ENCODE measurements around the gene NEK11. TPM values are rescaled to one million over a fixed set of nuclear protein-coding genes. Genes with fewer than 3 reads are reported as not detected.

The NEK11 gene
- total RNA-seq, 1 donor from 2014 or later: 10.2 TPM

DNA sequence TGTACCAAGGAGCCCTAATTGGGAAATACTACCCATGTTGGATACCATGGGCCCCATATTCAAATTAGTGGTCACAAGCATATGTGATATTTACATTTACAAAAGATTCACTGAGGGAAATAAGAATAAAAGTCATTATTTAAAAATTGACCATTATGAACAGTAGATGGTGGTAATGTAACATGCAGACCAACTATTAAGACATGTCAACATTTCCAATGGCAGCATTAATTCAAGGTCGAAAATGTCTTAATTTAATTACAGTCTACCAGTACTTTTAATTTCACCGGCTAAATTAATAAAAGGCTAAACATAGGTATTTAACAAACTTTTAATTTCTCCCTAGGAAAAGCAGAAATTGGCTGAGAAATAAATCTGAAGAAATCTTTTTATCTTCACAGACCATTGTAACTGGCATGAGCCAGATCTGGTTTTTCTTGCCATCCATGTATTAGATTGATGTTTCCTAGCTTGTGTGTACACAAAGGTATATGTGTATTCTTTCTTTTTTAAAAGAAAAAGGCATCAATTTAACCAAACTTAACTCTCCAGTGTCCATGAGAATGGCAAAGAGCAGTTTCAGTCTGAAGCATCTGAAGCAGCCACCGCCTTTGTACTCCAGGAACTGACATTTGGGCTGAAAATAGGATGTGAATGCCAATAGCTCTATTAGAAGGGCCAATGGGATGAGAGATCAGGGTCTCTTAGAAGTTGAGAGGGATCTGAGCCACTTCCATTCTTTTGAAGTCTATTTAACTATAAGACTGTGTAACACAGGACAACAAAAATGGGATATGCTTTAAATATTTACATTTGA, 26.6 kb downstream of the NEK11 start:
- H3K4me1 ChIP-seq: no peaks in the 10 kb centered on the region
- H3K27me3 ChIP-seq (ENCODE audit: low read depth): no peaks in the 10 kb centered on the region
- TF ChIP-seq, protein P1, sequence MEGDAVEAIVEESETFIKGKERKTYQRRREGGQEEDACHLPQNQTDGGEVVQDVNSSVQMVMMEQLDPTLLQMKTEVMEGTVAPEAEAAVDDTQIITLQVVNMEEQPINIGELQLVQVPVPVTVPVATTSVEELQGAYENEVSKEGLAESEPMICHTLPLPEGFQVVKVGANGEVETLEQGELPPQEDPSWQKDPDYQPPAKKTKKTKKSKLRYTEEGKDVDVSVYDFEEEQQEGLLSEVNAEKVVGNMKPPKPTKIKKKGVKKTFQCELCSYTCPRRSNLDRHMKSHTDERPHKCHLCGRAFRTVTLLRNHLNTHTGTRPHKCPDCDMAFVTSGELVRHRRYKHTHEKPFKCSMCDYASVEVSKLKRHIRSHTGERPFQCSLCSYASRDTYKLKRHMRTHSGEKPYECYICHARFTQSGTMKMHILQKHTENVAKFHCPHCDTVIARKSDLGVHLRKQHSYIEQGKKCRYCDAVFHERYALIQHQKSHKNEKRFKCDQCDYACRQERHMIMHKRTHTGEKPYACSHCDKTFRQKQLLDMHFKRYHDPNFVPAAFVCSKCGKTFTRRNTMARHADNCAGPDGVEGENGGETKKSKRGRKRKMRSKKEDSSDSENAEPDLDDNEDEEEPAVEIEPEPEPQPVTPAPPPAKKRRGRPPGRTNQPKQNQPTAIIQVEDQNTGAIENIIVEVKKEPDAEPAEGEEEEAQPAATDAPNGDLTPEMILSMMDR (IDR thresholded peaks at IDR 0.05): no peak
- DNase-seq: no peak
- intact Hi-C loops (cut with DNase I): no loop called here
- ATAC-seq: no peak
- no peaks in the 10 kb centered on the region for H3K36me3 ChIP-seq
- no peak overlapping the region for H3K27ac ChIP-seq
- H3K4me3 ChIP-seq: no peak overlapping the region
- H3K9me3 ChIP-seq: no peaks in the 10 kb centered on the region

DNA sequence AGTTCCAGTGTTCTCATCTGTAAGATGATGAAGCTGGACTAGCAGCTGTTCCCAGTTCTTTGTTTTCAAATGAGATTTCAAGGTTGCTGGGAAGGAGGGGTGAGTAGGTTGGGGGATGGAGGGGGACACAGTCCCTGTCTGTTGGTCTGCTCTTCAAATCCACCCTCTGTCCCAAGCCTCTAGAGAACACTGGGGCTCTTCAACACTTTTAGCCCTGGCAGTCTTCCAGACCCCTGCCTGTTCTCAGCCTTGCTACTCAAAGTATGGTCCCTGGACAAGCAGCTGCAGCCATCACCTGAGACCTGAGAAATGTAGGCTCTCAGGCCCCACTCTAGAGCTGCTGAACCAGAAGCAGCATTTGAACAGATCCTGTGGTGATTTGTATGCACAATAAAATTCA, 41.3 kb downstream of the NEK11 start:
- Histone ChIP-seq H3K36me3 (no peaks in the 10 kb centered on the region), H3K4me3 (no peak overlapping the region), H3K4me1 (no peaks in the 10 kb centered on the region), H3K9me3 (no peaks in the 10 kb centered on the region), H3K27me3 (ENCODE audit: low read depth) (no peaks in the 10 kb centered on the region), H3K27ac (no peak overlapping the region)
- ATAC-seq (no peak), DNase-seq (no peak)
- TF ChIP-seq, protein P1 (IDR thresholded peaks at IDR 0.05): no peak
- intact Hi-C loops (cut with DNase I): no loop called here

DNA sequence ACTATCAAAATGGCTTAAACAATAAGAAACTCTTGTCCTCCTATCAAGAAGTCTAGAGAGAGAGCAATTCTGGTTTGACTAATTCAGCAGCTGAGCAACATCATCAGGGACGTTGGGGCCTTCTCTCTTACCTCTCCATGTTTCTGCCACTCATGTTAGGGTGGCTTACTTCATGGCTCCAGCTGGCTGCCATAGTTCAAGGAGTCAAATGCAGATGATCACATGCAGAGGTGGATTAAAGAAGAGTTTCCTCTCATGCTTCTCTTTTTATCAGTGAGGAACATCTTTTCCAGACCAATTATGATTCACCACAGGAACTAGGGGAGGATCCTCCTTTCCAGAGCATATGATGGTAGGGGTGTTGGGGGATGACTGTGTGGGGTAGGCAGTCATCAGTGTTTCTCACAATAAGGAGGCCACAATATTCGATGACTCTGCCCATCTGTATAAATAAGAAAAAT, 45.5 kb downstream of the NEK11 start:
- DNase-seq (no peak), ATAC-seq (no peak)
- Histone ChIP-seq H3K27me3 (ENCODE audit: low read depth) (no peaks in the 10 kb centered on the region), H3K4me3 (no peak overlapping the region), H3K4me1 (no peaks in the 10 kb centered on the region), H3K9me3 (no peaks in the 10 kb centered on the region), H3K36me3 (no peaks in the 10 kb centered on the region), H3K27ac (no peak overlapping the region)
- intact Hi-C loops (cut with DNase I): no loop called here
- TF ChIP-seq, protein P1 (IDR thresholded peaks at IDR 0.05): no peak

DNA sequence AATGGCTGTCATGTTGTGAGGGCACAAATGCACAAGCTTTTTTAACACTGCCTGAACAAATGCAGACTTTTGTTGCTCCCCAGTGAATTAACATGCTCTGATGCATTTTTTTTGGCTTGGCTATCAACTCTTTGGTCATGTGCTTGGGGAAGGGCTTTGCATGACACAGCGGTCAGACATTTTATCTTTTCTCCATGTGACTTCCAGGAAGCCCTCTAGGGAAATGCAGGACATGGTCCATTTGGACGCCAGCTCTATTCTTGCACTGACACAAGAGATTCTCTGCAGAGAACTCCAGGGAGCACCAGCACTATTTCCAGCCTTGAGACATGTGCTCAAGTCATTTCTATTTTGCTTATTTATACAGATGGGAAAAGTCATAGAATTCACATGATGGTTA, 46.2 kb downstream of the NEK11 start:
- Histone ChIP-seq H3K36me3 (no peaks in the 10 kb centered on the region), H3K27ac (no peak overlapping the region), H3K27me3 (ENCODE audit: low read depth) (no peaks in the 10 kb centered on the region), H3K9me3 (no peaks in the 10 kb centered on the region), H3K4me1 (no peaks in the 10 kb centered on the region), H3K4me3 (no peak overlapping the region)
- TF ChIP-seq, protein P1 (IDR thresholded peaks at IDR 0.05): no peak
- intact Hi-C loops (cut with DNase I): no loop called here
- DNase-seq (no peak), ATAC-seq (no peak)

DNA sequence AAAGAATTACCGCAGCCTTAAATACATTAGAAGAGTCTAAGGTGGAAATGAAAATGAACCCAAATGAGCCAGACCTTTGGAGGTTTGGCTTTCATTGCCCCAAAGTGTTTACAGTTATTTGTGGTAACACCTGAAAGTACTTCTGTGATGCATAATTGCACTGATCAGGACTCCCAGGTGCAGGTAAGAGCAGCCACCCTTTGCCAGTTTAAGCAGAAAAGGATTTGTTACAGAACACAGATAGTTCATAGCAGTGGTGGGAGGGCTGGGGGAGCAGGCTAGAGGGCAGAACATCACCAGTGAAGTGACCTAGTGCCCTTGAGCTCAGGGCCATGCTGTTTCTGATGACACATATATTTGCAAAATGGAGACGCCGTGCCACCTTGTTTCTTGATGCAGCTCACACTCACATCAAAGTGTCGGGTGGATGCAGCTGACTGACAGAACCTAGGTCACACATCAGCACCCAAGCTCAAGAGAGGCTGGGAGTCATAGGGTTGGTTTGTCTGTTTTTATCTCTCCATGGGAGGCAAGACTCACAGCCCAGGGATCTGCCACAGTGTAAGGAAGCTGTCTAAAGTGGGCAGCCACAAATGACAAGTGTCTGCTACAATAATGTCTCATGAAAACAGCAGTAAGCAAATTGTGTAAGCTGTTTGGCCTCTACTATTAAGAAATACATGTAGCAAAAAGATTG, 49.1 kb downstream of the NEK11 start:
- intact Hi-C loops (cut with DNase I): no loop called here
- Histone ChIP-seq H3K36me3 (no peaks in the 10 kb centered on the region), H3K4me3 (no peak overlapping the region), H3K27me3 (ENCODE audit: low read depth) (no peaks in the 10 kb centered on the region), H3K9me3 (no peaks in the 10 kb centered on the region), H3K27ac (no peak overlapping the region), H3K4me1 (no peaks in the 10 kb centered on the region)
- TF ChIP-seq, protein P1 (IDR thresholded peaks at IDR 0.05): no peak
- DNase-seq (no peak), ATAC-seq (no peak)
